ENCODE results near the gene VEZF1. TPM values are rescaled to one million over a fixed set of nuclear protein-coding genes. Genes with fewer than 3 reads are reported as not detected.
"Not testable (repeated sequence)": the region's sequence is repeated elsewhere in the genome, so short reads cannot be mapped to it uniquely, and the experiment has no call there.

VEZF1 gene
- total RNA-seq, 1 donor from 2014 or later: 31.2 TPM

DNA sequence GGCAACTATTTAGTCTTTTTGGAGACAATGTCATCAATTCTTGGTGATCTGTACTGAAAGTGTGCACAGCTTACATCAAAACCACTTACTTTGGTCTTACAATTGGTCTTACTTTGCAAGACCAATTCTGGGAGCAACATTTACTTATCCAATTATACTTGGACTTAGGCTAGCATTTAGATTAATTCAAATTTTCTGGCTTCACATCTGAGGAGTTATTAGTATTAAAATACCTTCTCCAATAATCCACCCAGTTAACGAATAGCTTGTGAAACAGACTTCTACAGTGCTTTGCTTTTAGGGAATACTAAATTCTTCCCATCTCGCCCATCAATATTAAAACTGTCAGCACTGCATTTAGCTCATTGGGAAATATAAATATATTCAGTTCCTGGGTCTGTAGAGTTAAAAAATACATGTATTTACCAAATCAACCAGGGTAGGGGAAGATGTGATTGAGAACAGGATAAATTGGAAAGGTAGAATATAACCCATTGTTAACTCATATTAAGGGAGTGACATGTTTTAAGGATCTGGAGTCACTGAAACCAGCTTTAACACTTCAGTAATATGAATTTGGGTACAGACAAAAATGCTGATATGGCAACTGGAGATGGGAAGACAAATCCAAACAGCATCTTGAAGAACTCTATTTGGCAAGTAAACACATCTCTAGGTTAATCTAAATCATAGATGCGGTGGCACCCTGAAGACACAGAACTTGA lies 9.2 kb upstream of the VEZF1 start:
- DNase-seq: no peak

DNA sequence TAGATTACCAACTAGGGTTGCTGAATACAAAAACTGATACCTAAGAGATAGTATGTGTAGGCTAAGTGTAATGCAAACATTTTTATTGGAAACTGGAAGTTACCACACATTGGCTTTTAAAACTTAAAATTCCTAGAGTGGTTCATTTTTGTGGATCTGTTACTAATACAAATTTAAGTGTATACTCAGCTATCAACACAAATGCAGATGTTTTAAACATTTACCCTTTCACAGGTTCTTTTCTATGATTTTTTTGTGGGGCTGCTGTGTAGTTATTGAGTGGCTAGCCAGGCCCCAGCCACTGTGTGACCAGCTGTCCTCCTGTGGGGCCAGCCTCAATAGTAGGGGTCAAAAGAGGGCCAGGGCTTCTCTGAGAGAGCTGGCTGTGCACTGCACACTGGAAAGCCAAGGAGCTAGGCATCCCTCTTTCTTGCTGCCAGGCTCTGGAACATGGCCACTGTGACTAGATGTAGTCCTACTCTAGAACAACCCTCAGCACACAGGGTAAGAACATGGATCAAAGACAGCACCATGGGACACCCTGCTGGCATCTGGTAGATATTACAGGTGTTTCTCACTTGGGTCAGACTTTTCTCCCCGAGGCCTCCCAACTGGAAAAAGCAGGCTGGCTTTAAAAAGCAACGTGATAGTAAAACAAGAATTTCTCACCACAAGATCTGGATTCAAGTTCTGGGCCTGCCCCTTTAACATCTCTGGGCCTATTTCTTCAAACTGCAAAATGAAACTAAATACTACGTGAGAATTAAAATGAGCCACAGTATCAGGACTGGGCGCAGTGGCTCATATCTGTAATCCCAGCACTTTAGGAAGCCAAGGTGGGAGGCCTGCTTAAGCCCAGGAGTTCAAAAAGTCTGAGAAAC lies 7.3 kb upstream of the VEZF1 start:
- DNase-seq: peak; percentile 37

DNA sequence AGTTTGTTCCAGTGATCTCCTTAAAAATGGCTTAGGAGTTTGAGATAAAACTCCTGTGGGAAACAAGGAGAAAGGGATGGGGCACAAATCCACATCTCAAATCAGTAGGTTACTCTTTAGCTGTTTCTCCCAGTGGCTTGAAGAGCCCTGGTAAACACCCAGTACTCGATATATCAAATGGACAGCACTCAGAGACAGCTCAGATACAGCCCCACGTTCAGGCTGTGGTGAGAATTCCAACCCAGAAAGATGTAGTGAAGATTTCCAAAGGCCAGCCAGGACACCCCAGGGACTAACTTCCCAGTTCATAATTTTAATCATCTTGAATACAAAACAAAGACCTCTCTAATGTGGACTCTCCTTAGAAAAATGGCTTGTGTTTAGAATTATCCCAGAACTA lies 6.4 kb upstream of the VEZF1 start:
- DNase-seq: no peak

DNA sequence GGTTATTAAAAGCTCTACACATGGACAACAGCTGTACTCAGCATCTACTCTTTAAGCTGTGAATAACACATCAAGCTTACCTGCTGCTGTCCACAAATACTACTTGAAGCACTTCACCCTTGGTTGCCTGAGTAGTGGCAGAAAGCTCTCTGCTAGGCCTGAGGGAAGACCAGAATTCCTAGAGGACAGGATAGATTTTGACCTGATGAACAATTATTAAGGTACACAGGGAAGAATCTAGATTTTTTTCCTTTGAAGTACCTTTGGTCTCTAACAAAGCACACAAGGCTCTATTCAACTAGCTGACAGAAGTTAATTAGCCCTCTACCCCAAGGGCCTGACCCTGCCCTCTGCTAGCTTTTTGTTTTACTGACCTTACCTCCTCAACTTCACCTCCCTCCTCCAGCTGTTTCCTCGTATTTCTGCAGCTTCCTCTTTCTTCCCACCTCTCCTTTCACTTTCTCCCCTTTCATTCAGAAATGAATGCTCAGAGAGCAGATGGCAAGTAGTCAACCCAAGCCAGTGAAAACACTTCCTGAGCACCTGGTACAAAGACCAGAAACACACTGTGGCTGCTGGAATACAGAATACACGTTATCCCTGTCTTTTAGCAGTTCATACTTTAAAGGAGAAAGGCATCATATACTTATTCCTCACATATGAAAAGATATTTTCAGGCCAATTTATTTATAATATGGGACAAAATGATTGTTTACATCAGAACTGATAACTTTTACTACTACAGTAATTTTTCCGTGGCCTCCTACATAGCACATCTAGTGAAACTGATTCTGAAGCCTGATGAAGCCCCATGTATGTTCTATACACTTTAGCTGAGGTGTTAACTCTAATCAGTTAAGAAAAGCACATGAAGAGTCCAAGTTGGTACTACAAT lies 5.7 kb upstream of the VEZF1 start:
- no peak for DNase-seq

DNA sequence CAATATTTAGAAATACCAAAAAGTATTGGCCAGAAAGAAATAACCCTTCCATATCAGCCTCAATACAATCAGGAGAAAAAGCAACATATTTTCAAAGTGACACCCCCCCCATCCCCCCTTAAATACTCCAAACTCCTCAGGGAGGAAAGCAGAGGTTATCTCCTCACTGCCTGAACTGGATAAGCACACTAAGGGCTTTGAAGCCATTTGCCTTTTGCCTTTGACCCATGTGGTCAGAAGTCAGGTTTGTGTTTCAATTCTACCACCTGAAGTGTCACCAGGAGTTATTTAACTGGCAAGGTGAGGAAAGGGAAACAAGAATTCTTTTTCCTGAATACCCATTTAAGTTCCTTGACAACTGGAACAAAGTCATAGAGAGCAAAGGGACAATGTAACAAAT lies 3.5 kb upstream of the VEZF1 start:
- DNase-seq: no peak

DNA sequence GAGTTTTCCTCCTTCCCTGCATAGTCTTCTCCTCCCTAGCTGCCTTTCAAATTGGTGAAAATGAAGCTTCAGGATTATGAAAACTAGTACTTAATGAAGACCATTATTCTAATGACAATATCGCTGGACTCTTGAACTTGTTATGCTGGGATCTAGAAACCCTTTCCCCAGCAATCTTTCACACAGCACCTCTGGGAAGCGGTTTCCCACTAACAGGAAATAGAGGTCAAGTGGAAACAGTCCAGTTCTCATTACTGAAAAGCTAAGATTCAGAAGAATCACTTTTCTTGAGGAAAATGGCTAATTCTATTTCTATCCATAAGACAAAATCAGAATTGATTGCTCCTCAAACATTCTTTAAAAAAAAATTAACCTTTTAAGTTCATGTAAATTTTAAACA lies 2.0 kb upstream of the VEZF1 start:
- no peak for DNase-seq

DNA sequence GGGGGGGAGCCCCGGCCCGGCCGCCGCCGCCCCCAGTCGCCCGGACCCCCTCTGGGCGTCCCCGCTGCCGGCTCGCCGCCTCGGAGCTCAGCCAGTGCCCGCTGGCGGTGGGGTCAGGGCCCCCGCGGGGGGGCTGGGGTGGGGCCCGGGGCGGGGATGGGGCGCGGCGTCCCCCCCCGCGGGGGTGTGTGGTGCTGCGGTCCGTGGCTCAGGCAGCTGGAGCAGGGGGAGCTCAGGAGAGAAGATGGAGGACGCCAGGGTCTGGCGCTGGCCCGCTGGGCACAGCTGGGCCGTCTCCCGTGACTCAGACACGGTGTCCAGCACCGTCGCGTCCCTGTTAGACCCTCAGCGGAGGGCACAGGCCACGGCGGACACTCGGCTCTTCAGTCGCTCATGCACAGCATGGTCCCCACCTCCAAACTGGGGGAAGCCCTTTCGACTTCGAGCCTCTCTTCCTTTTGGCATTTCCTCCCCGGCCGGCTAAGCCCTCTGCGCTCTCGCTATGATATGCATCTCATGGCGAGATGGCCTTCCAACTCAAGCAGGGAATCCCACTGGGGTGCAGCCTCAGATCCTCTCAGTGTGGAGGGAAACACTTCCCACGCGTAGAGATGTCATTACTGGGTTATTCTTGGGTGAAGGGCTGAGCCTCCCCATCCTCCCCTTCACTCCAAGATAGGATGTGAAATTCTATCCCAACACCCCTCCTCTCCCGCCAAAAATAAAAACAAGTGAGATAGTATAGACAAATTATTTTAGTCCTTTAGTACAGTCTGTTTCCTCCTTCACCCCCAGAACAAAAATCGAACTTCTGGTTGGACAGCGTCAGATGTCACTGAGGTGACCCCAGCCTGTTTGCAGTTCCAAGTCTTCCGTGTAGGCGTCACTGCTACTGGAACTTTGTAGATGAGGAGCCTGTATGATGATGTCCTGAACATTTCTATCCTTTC lies 522 bp upstream of the VEZF1 start:
- DNase-seq: peak; percentile 59

DNA sequence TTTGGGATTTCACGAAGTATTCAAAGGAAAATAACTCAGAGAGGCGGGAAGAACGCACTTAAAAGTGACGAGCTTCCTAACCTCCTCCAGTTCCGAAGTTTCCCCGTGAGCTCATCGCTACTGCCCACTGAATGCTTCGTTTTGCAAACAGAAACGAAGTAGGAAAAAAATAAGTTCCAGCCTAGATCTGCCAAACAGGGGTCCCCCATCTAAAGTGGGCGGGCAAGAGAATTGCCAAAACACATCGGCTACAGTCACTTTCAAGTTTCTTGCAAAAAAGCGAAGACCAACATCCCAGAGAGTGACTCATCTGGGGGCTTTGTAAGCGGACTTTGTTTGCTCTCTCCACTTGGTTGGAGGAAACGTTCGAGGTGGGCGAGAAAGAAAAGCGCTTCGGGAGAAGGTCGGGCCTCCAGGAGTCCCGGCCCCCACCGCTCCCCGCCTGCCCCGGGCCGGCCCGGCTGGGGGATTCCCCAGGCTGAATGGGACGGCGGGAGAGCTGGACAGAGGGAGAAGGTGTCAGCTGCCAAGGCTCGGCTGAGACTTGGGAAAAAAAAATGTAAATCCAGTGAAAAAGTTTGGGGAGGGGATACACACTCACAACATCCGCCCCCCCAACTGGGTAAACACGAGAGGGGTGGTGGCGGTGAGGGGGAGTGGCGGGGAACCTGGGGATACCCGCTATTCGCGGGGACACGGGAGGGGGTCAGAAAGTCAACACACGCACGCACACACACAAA lies 1.0 kb downstream of the VEZF1 start:
- peak; percentile 64 for DNase-seq

DNA sequence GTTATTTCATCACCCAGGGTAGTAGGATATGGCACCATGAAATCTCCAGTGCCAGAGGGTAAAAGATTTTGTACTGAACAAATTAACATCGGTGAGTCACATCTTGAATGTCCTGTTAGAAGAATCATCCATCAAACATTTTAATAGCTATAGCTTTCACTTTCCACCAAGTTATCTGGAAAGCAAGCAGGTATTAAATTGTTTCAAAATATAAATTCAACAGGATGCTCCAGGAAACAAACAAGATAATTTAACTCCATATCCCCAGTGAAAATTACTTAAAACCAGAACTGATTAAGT lies 2.4 kb downstream of the VEZF1 start:
- DNase-seq: no peak

DNA sequence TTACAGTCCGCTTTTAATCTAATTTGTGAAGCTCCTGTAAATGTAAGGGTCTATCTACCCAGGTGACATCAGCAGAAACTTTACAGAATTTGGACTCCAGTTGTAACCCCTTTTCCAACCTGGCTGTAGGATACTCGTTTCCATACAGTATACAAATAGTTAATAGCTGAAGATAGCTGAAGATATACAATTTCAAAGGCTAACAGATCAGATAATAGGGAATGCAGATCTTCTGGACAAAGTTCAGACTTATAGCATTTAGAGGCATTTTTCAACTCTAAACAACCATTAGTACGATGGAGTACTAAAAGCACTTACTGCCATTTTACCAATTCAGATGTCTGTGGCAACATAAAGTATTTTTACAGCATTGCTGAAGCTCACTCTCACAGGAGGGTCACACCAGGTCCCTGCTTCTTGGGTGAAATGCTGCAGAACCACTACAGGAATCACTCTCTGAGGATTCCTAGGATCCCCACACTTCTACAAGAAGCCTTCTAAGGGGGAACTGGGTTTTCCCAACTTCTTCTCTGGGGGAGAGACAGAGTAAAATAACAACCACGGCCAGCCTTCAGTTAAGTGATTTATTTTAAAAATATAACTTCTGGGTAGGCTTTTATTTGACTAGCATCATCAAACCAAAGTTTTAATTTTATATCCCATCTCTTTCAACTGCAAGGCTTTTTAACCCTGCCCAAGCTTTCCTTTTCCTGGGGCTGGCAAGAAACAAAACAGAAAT lies 2.9 kb downstream of the VEZF1 start:
- no peak for DNase-seq

DNA sequence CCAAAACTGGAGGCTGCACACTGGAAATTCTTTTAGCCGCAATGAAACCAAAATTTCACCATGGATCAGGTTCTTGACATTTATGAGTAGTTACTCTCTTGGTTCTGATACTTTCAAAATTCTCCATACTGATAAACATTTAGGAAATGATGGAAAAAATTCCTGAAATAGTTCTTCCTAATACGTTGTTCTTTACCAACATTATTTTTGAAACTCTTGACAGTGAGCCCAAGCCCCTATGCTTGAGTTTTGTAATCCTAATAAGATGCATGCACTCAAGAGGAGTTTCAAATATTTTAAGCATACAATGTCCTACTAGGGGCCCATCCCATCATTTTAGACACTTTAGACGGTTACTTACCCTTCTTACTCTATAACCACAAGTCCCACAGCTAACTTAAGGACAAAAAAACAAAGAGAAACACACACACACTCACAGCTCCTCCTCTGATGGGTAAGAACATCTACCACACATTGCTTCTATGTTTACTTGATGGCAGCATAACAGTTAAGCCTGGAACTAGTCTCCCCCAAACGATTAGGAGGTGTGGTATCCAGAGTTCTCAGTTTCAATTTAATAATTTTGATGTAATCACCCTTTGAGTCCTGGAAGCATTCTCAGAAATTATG lies 3.7 kb downstream of the VEZF1 start:
- DNase-seq: no peak

DNA sequence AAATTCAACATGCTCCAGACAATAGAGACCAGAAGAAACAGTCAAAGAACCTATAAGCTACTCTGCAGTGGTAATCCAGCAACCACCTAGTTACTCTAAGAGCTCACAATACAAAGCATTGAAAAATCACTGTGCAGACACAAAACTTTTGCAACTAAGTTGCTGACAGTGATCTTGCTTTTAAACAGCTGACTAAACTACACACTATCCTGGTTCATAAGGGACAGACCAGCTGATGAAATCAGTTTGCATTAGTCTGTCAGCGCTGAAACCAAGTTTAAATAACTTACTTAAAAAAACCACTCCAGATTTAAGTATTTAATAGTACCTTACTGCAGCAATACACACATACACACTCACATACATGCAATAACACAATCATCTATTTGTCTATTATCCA lies 4.6 kb downstream of the VEZF1 start:
- no peak for DNase-seq

DNA sequence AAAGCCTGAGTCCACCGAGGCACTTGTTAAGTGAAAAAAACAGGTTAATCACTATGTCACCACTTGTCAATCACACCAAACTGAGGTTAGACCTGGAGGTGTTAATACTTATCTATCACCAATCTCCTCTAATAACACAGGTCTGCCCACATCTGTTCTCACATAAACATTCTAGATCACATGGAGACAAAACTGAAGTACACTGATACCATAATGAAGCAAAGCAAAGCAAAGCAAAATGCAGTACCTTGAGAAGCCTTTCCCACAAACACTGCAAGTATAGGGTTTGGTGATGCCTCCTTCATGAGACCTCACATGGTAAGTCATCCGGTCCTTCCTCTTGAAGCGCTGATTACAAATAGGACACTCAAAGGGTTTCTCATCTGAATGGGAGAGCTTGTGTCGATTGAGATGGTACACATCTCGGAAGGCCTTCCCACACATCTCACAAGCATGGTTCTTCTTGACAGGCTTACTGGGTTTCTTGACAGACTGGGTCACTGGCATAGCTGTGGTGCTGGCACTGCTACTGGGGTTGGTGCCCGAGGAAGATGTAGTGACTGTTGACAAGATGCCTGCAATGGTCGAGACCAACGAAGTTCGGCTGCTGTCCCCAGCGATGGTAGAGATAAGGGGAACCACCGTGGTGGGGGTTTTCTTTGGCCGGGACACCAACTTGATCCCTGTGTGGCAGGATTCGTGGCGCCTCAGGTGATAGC lies 5.4 kb downstream of the VEZF1 start:
- DNase-seq: no peak

DNA sequence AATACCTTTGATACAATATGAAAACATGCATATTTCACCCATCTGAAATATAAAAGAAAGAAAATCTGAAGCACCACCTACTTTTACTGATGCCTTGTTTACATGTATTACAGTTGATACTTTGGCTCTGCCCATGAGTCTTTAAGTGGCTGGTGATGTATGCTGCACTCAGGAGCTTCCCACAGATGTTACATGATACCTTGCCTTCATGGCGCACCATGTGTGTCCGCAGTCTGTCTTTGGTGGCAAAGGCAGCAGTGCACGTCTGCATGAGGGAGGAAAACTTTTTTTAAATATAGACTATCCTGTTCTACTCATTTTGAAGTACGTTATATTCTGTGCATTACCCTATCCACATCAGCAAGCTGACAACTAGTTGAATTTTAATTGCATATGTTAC lies 7.5 kb downstream of the VEZF1 start:
- DNase-seq: no peak

DNA sequence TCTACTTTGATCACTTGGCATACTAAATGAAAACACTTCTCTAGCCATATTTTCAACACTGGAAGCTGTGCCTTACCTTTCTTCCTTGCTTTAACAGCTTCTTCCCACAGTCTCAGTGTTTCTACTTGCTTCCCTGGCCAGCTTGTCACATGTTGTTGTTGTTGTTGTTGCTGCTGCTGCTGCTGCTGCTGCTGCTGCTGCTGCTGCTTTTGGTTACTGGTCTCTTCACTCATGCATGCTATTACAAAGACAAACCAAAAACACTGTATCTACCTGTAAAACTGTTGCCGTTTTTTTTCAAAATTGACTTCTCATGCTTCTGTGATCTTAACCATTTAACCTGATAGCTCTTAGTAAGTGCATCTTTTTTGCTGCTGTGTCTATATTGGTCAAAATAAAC lies 9.0 kb downstream of the VEZF1 start:
- no peak for DNase-seq

DNA sequence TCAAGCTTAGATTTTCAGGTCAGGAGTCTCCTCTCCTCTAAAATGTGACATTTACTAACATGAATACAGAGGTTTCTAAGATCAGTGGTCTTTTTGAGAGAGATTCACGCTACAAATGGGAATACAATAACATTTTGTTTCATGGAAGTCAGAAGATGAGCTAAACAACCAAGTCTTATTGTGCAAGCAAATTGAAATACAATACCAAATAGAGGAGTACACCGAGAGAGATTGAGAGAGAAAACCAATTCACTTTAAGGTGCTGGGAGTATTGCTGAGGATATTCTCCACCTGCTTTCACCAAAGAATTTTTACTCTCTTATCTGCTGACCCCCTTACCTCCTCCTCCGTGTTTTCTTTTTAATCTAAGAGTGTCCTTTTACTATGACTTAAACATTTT lies 11.5 kb downstream of the VEZF1 start:
- no peak for DNase-seq

DNA sequence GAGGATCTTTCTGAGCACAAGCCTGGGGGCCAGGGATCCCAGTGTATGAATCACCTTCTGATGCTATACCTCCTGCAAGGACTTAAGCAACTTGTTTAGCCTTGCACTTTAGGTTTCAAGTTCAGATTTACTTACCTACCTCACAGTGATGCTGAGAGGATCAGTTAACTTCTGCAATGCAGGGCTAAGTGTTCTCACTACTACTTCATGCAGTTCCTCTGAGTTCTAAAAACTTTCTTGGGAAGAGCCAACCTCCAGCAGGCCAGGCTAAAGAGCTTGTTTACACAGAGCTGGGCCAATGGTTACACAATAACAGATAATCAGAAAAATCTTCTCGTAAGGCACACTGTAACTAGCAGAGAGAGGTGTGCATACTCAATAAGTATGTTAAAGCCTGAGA lies 13.0 kb downstream of the VEZF1 start:
- DNase-seq: no peak

DNA sequence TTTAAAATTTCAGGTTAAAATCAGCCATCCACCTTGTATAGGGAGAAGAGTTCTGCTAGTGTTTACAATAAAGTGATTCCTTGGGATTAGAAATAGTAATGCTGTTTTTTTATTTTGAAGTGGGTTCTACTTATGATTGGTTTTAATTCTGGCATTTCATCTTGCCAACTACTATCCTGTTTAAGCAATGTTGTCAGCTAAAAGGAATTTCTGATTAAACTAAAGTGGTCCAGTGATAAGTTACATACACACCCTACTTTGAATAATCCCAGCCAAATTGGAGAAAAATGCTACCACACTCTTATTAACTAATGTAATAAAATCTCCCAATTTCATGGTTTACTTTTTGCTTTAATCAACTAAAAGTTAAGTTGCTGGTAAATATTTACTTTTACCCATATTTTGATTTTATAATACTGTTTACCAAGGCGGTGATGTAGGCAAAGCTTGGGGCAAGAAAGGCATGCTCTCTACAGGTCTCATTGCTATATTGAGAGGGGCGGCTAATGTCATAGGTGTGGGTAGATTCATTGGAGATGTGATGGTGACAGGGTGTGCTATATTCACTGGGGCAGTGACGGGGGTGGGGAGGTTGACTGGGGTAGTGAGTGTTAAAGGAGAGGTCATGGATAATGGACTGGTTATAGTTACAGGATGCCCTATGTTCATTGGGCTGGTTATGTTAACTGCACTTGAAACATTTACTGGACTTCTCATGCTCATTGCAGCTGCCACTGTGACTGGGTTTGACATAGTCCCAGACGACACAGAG lies 13.8 kb downstream of the VEZF1 start:
- not testable (repeated sequence) for DNase-seq

All from skin of body (tissue), 2 donors.